Peyer's patch (tissue), 4 donors: ENCODE results near the gene FGF12.

Experiments used
- CTCF ChIP-seq, 6 experiments: fragments of 450-650 bp in 4 of 6; fragments of 200-600 bp in 2 of 6; sonication (generic) in 1 of 6; IDR thresholded peaks; one replicate each; pipeline ENCODE4 v1.5.1; 2017 to 2019; ENCODE audit warnings: antibody characterized with exemption in 6 of 6, mild to moderate bottlenecking in 3 of 6, moderate library complexity in 1 of 6
- POLR2A ChIP-seq, 2 donors: fragments of 450-650 bp; IDR thresholded peaks; one replicate each; pipeline ENCODE4 v1.5.1; 2017; ENCODE audit warnings: antibody characterized with exemption in 2 of 2, mild to moderate bottlenecking in 2 of 2, moderate library complexity in 2 of 2

- TF ChIP-seq CTCF (IDR thresholded peaks at IDR 0.05) (no peak), POLR2A (IDR thresholded peaks at IDR 0.05) (no peak)
Measured at GRCh38 chr3:192731233-192731632, 3.9 kb upstream of the FGF12 start.
